ENCODE data around the gene TMC4.
"Not testable (repeated sequence)": the region's sequence is repeated elsewhere in the genome, so short reads cannot be mapped to it uniquely, and the experiment has no call there.

TMC4 gene

DNA sequence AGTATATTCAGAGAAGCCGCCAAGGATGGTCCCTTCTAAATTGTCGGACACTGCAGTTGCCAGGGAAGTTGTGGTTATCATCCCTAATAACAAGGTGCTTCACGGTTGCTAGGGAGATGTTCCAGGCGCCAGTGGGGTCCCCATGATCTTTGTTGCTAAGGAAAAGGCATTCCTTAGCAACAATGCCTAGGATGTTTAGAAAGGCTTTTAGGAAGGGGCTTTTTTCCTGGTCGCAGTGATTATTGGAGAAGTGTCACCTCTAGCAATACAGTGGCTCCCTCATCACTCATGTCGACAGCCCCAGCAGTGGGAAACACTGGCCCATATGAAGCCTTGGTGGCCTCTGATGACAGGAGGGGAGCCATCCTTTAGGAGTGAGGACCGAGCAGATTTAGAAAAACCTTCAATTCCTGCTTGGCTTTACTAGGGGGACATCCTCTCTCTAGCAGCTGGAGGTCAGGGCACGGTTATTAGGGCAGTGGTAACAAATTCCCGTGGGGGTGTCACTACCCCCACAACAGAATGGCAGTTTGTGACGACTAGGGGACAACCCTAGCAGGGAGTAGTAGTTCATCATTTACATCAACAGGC, 6.4 kb upstream of the TMC4 start:
- no peak for DNase-seq (ENCODE audit: low spot score)

DNA sequence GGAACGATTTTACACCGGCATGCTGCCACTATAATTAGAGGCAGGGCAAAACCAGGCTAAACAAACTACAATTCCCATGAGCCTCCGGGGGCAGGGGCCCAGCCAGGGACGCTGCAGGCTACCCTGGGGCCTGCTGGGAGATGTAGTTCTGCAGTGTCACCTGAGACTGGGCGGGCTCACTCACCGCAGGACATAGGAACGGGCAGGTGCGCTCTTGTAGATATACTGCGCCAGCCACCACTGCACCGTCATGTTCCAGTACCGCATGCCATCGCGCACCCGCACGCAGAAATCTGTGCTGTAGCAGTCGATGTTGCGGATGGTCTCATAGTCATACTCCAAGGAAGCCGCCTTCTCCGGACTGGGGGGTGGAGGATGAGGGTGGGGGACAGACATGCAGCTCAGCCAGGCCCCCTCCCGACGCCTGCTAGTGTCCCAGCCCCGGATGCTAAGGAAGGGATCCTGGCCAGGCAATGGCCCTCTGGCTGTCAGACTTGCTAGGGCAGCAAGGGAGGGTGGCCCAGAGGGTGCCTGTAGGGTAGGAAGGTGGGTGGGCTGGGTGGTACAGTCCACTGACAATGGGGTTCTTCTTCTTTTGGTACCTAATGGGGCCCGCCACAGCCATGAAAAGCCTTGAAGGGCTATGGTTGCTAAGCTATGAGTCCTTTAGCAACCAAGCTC, 5.8 kb upstream of the TMC4 start:
- peak; percentile 64 for DNase-seq (ENCODE audit: low spot score)

DNA sequence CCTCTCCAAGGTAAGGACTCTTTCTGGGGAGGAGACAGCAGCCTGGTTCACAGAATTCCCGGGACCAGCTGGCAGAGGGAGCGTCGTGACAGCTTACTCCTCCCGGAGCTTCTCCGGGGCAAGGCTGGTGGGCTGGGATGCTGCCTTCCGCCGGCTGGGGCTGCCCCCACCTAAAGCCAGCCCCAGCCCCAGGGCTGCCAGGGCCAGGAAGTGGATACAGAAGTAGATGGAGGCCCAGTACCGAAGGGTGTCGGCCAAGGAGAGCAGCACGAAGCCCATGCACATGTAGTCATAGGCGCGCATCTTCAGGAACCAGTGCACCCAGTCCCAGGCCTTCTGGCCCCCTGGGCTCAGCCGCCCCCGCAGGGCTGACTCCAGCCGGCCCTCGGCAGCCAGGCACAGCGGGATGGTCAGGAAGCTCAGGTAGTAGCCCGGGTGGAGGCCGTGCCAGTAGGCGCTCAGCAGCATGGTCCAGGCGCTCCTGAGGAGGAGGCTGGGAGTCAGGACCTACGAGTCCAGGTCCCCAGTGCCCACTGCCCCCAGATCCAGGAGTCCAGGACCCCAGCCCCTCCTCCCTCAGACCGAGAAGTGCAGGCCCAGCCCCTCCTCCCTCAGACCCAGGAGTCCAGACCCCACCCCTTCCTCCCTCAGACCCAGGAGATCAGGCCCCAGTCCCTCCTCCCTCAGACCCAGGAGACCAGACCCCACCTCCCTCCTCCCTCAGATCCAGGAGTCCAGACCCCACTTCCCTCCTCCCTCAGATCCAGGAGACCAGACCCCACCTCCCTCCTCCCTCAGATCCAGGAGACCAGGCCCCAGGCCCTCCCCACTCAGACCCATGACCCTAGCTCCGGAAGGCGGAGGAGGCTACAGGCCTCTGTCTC, 1.2 kb upstream of the TMC4 start:
- DNase-seq (ENCODE audit: low spot score): no peak

DNA sequence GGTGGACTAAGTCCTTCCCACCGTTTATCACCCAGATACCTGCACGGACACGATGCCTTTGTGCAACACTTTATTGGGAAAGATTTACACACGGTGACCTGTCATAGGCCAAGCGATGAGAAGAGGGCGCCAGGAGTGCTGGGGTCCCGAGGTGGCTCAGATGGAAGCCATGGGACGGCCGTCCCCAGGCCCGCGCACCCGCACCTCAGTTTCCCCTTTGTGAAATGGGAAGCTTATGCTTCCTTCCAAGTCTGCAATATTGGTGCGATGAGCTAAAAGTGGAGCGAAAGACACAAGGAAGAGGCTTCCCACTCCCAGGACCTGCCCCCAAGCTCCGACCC, 369 bp upstream of the TMC4 start:
- no peak for DNase-seq (ENCODE audit: low spot score)

DNA sequence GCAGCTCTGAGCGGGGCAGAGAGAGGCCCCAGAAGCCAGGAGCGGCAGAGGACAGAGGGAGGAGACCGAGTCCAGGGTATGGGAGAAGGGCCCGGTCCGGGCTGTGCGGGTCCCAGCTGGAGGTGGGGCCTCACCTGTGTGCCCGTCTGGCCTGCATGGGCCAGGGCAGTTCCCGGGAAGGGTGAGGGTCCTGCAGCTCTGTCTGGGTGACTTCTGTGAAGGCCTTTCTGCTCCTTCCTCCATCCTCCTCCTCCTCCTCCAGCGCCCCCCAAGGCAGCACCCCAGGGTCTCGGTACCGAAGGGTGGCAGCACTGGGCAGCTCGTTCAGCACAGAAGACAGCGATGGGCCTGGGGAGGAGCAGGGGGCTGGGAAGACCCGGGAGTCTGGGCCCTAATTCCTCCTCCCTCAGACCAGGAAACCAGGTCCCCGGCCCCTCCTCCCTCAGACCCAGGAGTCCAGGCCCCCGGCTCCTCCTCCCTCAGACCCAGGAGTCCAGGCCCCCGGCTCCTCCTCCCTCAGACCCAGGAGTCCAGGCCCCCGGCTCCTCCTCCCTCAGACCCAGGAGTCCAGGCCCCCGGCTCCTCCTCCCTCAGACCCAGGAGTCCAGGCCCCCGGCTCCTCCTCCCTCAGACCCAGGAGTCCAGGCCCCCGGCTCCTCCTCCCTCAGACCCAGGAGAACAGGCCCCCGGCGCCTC, 1.1 kb downstream of the TMC4 start:
- not testable (repeated sequence) for DNase-seq (ENCODE audit: low spot score)

DNA sequence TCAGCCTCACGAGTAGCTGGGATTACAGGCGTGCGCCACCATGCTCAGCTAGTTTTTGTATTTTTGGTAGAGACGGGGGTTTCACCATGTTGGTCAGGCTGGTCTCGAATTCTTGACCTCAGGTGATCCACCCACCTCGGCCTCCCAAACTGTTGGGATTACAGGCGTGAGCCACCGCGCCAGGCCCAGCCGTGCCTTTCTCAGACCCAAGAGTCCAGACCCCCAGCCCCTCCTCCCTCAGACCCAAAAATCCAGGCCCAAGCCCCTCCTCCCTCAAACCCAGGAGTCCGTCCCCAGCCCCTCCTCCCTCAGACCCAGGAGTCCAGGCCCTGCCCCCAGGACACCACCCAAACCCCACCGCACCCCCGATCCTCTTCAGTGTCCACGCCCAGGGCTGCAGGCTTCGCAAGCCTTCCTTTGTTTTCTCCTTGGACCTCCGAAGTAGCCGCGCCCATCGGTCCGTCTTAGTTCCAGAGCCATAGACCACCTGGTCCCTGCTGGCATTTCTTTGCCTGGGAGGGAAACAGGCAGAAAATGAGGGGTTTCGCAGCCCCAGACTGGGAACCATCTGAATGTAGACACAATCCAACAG, 3.7 kb downstream of the TMC4 start:
- no peak for DNase-seq (ENCODE audit: low spot score)

DNA sequence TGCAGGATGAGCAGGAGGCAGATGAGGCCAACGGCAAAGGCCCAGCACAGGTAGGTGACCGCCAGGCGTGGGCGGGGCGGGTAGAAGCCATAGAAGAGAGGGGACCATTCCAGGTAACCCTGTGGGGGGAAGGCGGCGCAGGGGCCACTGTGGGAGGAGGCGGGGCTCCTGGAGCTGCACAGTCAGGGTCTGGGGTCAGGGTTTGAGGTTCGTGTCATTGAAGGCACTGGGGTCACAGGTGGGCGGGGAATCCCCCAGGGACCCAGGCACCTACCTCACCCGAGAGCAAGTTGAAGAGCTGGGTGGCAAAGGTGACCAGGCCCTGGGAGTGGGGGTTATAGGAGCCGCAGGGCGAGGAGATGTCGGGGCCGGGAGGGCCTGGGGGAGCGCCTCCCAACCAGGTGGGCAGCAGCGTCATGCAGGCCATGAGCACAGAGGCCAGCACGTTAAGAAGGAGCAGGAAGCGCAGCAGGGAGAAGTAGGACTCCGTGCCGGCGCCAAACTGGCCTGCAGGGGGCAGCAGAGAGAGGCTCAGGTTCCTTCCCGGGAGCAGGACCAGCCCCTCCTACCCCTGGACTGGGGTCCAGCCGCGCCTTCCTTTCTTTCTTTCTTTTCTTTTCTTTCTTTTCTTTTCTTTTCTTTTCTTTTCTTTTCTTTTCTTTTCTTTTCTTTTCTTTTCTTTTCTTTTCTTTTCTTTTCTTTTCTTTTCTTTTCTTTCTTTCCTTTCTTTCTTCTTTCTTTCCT, 4.6 kb downstream of the TMC4 start:
- peak; percentile 89 for DNase-seq (ENCODE audit: low spot score)

DNA sequence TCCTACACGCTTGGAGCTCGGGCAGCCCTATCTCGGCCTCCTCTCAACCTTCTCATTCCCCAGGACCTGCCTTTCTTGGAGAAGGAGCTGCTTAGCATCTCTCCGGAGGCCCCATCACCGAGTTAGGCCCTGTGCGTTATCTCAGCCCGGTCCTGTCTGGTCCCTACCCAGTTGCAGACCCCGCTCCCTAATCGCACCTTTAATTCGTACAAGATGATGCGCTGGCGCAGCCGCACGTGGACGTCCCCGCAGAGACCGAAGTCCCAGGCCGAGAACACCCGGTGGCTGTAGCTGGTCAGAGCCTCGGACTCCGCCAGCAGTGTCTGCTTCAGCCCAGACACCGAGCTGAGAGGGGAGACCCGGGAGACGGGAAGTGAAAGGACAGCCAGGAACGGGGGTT, 7.7 kb downstream of the TMC4 start:
- no peak for DNase-seq (ENCODE audit: low spot score)

DNA sequence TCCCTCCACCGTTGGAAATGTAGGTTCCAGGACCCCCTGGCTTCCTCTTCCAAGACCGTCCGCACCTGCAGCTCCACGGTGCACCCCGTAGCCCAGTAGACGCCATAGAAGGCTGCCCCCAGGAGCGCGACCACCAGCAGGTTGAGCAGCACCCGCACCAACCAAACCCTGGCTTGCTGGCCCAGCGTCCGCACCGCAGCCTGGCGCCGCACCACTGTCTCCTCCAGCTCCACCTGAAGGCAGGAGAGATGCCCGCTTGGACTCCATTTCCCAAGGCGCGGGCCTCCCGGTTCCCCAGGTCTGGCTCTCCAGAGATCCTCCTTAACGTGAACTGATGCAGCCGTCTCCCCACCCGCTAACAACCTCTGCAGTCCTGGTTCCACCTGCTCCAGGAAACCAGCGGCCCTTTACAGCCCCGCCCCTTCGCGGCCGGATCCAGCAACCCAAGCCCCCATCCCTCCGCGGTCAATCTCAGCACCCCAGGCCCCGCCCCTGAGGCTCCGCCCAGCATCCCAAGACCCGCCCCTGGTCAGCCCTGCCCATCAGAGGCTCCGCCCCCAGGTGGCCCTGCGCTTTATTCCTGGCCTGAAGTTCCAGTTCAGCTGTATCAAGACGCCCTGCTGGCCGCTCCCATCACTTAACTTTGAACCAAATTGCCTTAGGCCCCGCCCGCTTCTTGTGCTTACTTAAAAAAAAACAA, 8.4 kb downstream of the TMC4 start:
- peak; percentile 64 for DNase-seq (ENCODE audit: low spot score)

DNA sequence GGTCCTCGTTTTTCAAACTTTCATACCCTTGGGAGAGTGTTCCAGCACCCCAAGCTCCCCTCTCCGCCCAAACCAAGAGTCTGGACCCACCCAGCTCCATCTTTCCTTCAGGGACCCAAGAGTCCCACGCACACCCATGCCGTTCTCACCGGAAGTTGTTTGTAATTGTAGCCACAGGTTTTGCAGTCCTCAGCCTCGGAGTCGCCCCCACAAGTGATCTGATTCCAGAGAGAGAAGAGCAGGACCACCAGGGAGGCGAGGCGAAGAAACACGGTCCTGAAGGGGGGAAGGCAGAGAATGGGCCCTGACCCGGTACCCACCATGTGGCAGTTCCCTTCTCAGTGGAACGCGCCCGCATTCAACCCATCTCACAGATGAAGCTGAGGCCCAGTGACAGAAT, 10.1 kb downstream of the TMC4 start:
- no peak for DNase-seq (ENCODE audit: low spot score)

DNA sequence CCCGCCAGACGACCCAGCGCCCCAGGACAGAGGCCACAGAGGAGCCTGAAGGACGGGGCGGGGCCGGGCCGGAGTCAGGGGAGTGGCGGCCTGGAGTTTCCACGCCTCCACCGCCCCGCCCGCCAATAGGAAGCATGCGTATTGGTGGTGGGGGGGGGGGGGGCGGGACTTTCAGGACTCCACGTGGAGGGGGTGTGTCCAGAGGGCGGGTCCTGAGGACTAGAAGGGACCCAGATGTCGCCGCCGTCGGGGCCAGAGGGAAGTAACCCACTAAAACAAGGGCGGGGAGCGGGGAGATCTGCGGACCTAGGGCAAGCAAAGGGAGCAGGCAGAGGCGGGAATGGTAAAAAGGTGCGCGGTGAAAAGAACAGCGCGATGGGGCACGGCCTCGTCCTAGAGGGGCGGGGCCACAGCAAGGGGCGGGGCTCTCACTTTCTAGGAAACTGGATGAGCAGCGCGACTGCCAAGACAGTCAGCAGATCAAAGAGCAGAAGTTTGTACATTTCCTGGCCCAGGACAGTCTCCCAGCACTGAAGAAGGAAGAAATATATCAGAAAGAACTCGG, 10.6 kb downstream of the TMC4 start:
- DNase-seq (ENCODE audit: low spot score): peak; percentile 89

DNA sequence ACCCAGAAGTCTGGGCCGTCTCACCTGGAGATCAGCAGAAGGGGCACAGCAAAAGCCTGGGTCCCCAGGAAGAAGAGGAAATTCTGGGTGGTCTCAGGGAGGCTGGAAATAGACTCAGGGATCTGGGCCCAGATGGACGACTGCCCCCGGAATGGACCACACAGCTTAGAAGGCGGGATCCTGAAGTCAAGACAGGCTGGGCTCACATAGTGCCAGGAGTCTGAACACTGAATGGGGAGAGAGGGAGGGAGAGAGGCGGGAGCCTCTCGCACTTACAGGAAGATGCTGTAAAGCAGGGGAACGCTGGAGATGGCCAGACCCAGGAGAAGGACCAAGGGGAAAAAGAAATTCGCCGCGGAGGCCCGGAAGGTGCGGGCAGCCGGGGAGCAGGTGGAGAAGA, 12.1 kb downstream of the TMC4 start:
- no peak for DNase-seq (ENCODE audit: low spot score)

DNA sequence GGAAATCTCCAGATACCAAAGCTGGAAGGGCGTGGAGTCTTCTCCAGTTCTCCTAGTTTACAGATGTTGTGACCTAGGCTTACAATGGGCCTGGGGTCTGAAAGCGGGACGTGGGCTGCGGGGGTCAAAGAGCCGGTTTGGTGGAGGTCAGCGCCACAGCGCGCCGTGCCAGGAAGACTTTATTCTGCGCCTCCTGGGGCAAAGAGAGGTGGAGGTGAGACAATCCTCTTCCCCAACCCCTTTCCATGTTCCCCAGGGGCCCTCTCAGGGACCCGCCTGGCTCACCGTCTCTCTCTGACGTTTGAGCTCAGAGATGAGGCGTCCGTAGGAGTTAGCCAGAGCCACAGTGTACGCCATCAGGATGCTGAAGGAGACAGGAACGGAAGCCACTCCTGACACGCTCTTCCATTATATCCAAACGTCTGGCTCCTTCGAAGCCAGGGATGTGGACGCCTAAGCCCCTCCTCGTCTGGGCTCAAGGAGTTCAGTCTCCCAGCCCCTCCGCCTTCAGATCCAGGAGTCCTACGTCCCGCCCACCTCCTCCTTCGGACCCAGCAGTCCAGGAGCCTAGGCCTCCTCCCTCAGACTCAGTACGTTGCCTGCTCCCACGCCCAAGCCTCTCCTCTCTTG, 12.7 kb downstream of the TMC4 start:
- no peak for DNase-seq (ENCODE audit: low spot score)

DNA sequence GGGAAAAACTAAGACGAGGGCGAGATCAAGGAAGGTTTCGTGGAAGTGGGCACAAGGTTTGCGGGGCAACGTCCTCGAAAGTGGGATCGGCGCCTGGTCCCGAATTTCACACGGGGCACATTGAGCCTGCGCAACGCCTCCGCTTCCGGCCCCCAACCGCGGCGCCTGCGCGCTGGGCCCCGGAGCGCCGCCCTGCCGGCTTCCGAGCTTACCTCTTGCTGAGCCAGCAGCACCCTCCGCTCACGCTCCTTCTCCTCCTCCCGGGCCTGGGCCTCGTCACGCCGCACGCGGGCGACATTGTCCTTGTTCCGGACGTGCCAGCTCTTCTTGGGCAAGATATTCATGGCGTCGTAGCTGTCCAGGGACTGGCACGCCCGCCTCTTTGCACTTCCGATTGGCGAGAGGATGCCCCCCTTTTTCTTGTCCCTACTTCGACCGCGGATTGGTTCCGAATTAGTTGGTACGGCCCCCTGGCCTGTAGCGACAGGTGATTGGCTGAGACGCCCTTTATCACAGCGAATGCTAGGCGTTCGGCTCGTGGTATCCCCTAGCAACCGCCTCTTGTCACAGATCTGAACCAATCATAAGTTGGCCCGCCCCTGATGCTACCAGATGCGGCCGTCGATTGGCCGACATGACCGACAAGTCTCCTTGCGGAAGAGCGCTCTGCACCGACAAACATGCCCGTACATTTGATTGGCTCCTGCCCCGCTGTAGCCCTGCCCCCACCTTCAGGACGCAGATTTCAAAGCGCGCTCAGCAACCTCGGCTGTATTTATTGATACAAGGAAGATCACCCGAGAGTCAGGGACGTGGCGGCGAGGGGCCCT, 13.4 kb downstream of the TMC4 start, which contains the start of gene LENG1:
TSS of gene LENG1 (minus strand) at position 370 of the 830 bp plus-strand sequence. CDS start at position 344, 26 bp downstream.
- DNase-seq (ENCODE audit: low spot score): peak; percentile 100

DNA sequence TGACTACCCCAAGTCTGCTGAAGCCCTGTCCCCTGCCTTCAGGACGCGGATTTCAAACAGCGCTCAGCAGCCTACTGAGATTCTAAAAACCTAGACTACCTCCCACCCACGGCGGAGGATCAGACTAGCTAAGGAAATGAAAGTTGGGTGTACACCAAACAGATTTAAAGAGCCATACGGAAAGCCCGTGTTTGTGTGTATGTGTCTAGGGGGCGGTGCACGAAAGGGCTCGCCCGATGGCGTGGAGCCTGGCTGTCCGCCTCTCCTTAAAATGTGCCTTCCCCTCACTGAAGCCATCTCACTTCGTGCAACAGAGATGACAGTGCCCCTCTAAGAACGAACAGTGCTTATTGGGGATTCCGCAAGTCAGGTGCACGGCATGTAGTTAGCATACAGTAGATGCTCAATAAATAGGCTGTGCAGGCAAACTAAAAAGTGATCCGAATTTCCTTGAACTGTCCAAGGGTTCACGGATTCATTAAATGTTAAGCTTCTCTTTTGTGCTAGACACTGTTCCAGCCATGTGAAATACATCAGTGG, 14.1 kb downstream of the TMC4 start:
- no peak for DNase-seq (ENCODE audit: low spot score)

DNA sequence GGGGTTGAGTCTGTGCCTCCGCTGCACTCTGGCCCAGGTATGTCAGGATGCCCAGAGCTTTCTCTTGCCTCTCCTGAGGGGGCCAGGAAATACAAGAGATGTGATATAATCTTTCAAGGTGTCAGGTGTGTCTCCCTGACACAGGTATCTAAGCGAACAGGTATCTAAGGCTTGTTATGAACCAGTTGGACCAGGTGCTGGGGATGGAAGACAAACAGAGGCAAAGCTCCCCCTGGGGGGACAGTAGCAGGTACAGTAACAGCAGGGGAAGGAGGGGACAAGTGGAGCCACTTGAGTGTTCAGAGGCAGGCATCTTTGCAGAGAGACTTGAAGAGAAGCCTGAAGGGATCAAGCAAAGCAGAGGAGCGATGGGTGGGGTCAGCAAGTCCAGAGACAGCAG, 16.0 kb downstream of the TMC4 start:
- no peak for DNase-seq (ENCODE audit: low spot score)

DNA sequence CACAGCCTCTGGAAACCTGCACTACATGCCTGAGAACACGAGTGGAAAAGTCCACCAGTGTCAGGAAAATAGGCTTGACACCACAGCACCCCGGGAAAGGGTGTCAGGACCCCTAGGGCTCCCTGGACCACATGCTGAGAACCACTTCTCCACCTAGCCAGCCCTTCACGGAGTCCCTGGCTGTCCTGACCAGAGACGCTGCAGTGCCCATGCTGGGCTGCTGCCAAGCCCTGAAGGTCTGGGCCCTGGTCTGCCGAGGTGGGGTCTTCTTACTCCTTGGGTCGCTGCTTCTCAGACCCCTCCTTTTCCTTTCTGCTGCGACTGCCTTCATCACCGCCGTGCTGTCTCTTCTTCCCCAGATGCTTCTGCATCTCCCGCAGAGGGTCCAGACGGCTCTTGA, 16.5 kb downstream of the TMC4 start:
- DNase-seq (ENCODE audit: low spot score): no peak

DNA sequence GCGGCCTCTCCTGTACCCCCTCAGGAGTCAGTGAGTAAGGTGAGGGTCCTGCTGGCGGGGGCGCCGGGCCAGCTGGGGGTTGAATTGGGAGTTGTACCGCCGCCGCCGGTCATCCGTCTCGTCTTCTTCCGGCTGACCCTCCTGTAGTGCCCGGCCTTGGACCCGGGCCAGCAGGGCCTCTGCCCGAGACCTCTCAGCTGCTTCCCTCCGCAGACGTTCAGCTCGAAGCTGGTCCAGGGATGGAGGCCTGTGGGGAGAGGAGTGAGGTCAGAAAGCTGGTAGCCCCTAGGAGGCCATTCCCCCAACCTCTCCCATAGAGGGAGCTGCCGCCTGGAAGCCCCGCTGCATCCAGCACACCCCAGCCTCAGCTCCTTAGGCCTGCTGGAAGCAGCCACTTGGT, 17.3 kb downstream of the TMC4 start:
- DNase-seq (ENCODE audit: low spot score): no peak

All from hematopoietic multipotent progenitor cell treated with erythropoietin and hydrocortisone succinate and interleukin-3 and kit ligand, for 17 days (in vitro differentiated cells).